Cerebellar nuclear complex (tissue), 1 donor: ENCODE results near the gene REEP1.
"Not testable (repeated sequence)": the region's sequence is repeated elsewhere in the genome, so short reads cannot be mapped to it uniquely, and the experiment has no call there.

Experiments
- DNase-seq, 2 experiments: peaks; one replicate each; lab custom pipeline; 2025; lab: John Stamatoyannopoulos, UW

REEP1 gene

GRCh38 chr2:86243950-86244733 is 93.3 kb downstream of the REEP1 start:
- DNase-seq, result no peak

- DNase-seq, result no peak
Measured at GRCh38 chr2:86243272-86243671, 94.2 kb downstream of the REEP1 start.

GRCh38 chr2:86241611-86242010 is 95.8 kb downstream of the REEP1 start:
- DNase-seq, result no peak

- no peak for DNase-seq
Measured at GRCh38 chr2:86240251-86240650, 97.2 kb downstream of the REEP1 start.

GRCh38 chr2:86239745-86240144 is 97.7 kb downstream of the REEP1 start:
- no peak for DNase-seq

GRCh38 chr2:86239326-86239725 is 98.1 kb downstream of the REEP1 start:
- DNase-seq, result no peak

GRCh38 chr2:86238354-86238753 is 99.1 kb downstream of the REEP1 start:
- no peak for DNase-seq

GRCh38 chr2:86237172-86237571 is 100.3 kb downstream of the REEP1 start:
- DNase-seq, result no peak

GRCh38 chr2:86235196-86235980 is 102.0 kb downstream of the REEP1 start:
- DNase-seq, result no peak

- no peak for DNase-seq
Measured at GRCh38 chr2:86234563-86235131, 102.8 kb downstream of the REEP1 start.

- DNase-seq, result no peak
Measured at GRCh38 chr2:86233436-86233835, 104.0 kb downstream of the REEP1 start.

- DNase-seq, result no peak
Measured at GRCh38 chr2:86232910-86233309, 104.5 kb downstream of the REEP1 start.

GRCh38 chr2:86232373-86232784 is 105.0 kb downstream of the REEP1 start:
- no peak for DNase-seq

- no peak for DNase-seq
Measured at GRCh38 chr2:86231680-86232372, 105.6 kb downstream of the REEP1 start.

GRCh38 chr2:86230961-86231360 is 106.5 kb downstream of the REEP1 start:
- DNase-seq, result no peak

- no peak for DNase-seq
Measured at GRCh38 chr2:86229221-86229620, 108.2 kb downstream of the REEP1 start.

GRCh38 chr2:86228574-86228973 is 108.9 kb downstream of the REEP1 start:
- not testable (repeated sequence) for DNase-seq

GRCh38 chr2:86227685-86228084 is 109.7 kb downstream of the REEP1 start:
- DNase-seq, result no peak

GRCh38 chr2:86226636-86227520 is 110.5 kb downstream of the REEP1 start:
- DNase-seq, result no peak

GRCh38 chr2:86226070-86226469 is 111.4 kb downstream of the REEP1 start:
- no peak for DNase-seq

GRCh38 chr2:86225581-86225980 is 111.8 kb downstream of the REEP1 start:
- DNase-seq, result no peak
